ENCODE data around the gene NCKAP5. TPM values are rescaled to one million over a fixed set of nuclear protein-coding genes. Genes with fewer than 3 reads are reported as not detected.

Gene NCKAP5
- total and polyA plus RNA-seq, 4 donors, result 0.57 to 2.8 (median 2.4) TPM

DNA sequence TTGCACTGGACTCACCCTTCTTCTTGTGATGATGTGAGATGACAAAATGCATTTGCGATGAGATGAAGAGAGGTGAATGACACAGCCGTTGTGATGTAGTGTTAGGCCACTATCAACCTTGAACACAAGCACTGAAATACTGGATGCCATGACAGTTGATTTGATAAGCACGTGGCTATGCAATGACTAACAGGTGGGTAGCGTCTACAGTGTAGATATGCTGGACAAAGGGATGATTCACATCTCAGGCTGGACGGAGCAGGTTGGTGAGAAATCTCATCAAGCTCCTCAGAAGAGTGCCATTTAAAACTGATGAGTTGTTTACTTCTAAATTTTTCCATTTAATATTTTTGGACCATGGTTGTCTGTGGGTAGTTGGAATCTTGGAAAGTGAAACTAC lies 522.5 kb downstream of the NCKAP5 start:
- no peaks in the 10 kb centered on the region for H3K36me3 ChIP-seq (ENCODE audit: control insufficient read depth in 4 of 4, insufficient read depth in 3 of 4, low read depth in 1 of 4, low read length in 3 of 4)
- TF ChIP-seq NR2F2 (IDR thresholded peaks at IDR 0.05) (no peak), EGR1 (IDR thresholded peaks at IDR 0.05; ENCODE audit: low read depth in 2 of 2) (no peak), FOXA1 (IDR thresholded peaks at IDR 0.05) (no peak), HNF4A (conservative IDR thresholded peaks at IDR 0.05) (no peak), TAF1 (conservative IDR thresholded peaks at IDR 0.05) (no peak), FOXA2 (IDR thresholded peaks at IDR 0.05) (no peak), HNF4G (IDR thresholded peaks at IDR 0.05) (no peak), GABPA (IDR thresholded peaks at IDR 0.05 in 1 of 2, conservative IDR thresholded peaks at IDR 0.05 in 1 of 2) (no peak), SP1 (IDR thresholded peaks at IDR 0.05) (no peak), RAD21 (IDR thresholded peaks at IDR 0.05) (no peak), YY1 (IDR thresholded peaks at IDR 0.05) (no peak), RXRA (IDR thresholded peaks at IDR 0.05) (no peak), JUND (IDR thresholded peaks at IDR 0.05) (no peak)
- TF ChIP-seq, protein P1, sequence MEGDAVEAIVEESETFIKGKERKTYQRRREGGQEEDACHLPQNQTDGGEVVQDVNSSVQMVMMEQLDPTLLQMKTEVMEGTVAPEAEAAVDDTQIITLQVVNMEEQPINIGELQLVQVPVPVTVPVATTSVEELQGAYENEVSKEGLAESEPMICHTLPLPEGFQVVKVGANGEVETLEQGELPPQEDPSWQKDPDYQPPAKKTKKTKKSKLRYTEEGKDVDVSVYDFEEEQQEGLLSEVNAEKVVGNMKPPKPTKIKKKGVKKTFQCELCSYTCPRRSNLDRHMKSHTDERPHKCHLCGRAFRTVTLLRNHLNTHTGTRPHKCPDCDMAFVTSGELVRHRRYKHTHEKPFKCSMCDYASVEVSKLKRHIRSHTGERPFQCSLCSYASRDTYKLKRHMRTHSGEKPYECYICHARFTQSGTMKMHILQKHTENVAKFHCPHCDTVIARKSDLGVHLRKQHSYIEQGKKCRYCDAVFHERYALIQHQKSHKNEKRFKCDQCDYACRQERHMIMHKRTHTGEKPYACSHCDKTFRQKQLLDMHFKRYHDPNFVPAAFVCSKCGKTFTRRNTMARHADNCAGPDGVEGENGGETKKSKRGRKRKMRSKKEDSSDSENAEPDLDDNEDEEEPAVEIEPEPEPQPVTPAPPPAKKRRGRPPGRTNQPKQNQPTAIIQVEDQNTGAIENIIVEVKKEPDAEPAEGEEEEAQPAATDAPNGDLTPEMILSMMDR (IDR thresholded peaks at IDR 0.05; ENCODE audit: low read depth, low read length, missing input control), result no peak
- TF ChIP-seq, protein P2, sequence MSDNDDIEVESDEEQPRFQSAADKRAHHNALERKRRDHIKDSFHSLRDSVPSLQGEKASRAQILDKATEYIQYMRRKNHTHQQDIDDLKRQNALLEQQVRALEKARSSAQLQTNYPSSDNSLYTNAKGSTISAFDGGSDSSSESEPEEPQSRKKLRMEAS (IDR thresholded peaks at IDR 0.05), result no peak
- TF ChIP-seq, protein P3, sequence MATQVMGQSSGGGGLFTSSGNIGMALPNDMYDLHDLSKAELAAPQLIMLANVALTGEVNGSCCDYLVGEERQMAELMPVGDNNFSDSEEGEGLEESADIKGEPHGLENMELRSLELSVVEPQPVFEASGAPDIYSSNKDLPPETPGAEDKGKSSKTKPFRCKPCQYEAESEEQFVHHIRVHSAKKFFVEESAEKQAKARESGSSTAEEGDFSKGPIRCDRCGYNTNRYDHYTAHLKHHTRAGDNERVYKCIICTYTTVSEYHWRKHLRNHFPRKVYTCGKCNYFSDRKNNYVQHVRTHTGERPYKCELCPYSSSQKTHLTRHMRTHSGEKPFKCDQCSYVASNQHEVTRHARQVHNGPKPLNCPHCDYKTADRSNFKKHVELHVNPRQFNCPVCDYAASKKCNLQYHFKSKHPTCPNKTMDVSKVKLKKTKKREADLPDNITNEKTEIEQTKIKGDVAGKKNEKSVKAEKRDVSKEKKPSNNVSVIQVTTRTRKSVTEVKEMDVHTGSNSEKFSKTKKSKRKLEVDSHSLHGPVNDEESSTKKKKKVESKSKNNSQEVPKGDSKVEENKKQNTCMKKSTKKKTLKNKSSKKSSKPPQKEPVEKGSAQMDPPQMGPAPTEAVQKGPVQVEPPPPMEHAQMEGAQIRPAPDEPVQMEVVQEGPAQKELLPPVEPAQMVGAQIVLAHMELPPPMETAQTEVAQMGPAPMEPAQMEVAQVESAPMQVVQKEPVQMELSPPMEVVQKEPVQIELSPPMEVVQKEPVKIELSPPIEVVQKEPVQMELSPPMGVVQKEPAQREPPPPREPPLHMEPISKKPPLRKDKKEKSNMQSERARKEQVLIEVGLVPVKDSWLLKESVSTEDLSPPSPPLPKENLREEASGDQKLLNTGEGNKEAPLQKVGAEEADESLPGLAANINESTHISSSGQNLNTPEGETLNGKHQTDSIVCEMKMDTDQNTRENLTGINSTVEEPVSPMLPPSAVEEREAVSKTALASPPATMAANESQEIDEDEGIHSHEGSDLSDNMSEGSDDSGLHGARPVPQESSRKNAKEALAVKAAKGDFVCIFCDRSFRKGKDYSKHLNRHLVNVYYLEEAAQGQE (IDR thresholded peaks at IDR 0.05), result no peak
- TF ChIP-seq, protein P4, sequence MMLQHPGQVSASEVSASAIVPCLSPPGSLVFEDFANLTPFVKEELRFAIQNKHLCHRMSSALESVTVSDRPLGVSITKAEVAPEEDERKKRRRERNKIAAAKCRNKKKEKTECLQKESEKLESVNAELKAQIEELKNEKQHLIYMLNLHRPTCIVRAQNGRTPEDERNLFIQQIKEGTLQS (IDR thresholded peaks at IDR 0.05), result no peak
- TF ChIP-seq, protein P5, sequence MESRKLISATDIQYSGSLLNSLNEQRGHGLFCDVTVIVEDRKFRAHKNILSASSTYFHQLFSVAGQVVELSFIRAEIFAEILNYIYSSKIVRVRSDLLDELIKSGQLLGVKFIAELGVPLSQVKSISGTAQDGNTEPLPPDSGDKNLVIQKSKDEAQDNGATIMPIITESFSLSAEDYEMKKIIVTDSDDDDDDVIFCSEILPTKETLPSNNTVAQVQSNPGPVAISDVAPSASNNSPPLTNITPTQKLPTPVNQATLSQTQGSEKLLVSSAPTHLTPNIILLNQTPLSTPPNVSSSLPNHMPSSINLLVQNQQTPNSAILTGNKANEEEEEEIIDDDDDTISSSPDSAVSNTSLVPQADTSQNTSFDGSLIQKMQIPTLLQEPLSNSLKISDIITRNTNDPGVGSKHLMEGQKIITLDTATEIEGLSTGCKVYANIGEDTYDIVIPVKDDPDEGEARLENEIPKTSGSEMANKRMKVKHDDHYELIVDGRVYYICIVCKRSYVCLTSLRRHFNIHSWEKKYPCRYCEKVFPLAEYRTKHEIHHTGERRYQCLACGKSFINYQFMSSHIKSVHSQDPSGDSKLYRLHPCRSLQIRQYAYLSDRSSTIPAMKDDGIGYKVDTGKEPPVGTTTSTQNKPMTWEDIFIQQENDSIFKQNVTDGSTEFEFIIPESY (IDR thresholded peaks at IDR 0.05), result no peak
- no peak overlapping the region for H3K4me3 ChIP-seq (ENCODE audit: low read depth in 1 of 3, low read length in 3 of 3)
- H3K27me3 ChIP-seq (ENCODE audit: control insufficient read depth in 4 of 4, insufficient read depth in 4 of 4, low read length in 3 of 4), result no peaks in the 10 kb centered on the region
- 93% methylated on average over 5 of the region's 5 CpGs for WGBS
- no peaks in the 10 kb centered on the region for H3K9me3 ChIP-seq (ENCODE audit: control insufficient read depth in 4 of 4, low read length in 3 of 4)
- H3K4me1 ChIP-seq (ENCODE audit: control insufficient read depth in 4 of 4, insufficient read depth in 4 of 4, low read length in 3 of 4), result no peaks in the 10 kb centered on the region
- DNase-seq (ENCODE audit: low spot score), result no peak
- no peak overlapping the region for H3K27ac ChIP-seq (ENCODE audit: low read depth in 1 of 2, low read length in 2 of 2)
- H3K9ac ChIP-seq (ENCODE audit: low read depth in 1 of 2, low read length in 2 of 2), result no peak overlapping the region
